ENCODE measurements around the gene TEX47.

GRCh38 chr7:88746126-88746525 lies 49.4 kb downstream of the TEX47 start:
- TF ChIP-seq CTCF (IDR thresholded peaks at IDR 0.05; ENCODE audit: insufficient read depth, low read length) (no peak), POLR2AphosphoS5 (IDR thresholded peaks at IDR 0.05; ENCODE audit: low read depth) (no peak), REST (IDR thresholded peaks at IDR 0.05; ENCODE audit: insufficient replicate concordance, low read depth) (no peak), GABPA (IDR thresholded peaks at IDR 0.05; ENCODE audit: low read depth) (no peak)
